Measurements from ENCODE around the gene COQ3.

Gene COQ3

GRCh38 chr6:99378636-99379035 lies 15.4 kb downstream of the COQ3 start:
- H2AFZ ChIP-seq (ENCODE audit: insufficient read depth, low read length, poor library complexity): no peak overlapping the region
- no peak overlapping the region for H2AK5ac ChIP-seq (ENCODE audit: low read length)
- no peak overlapping the region for H3K23ac ChIP-seq (ENCODE audit: low read length)
- no peak overlapping the region for H3K27ac ChIP-seq (ENCODE audit: low read depth, low read length)
- H3K4me2 ChIP-seq (ENCODE audit: low read length): no peak overlapping the region
- H3K9me3 ChIP-seq (ENCODE audit: insufficient read depth, low read depth, low read length): no peaks in the 10 kb centered on the region
- H3K4me1 ChIP-seq (ENCODE audit: control insufficient read depth in 1 of 2, insufficient read depth in 2 of 2, low read length in 2 of 2): no peaks in the 10 kb centered on the region
- no peak overlapping the region for H3K18ac ChIP-seq (ENCODE audit: low read length)
- H3K36me3 ChIP-seq (ENCODE audit: control insufficient read depth in 1 of 2, insufficient read depth in 2 of 2, low read length in 2 of 2): no peaks in the 10 kb centered on the region
- H4K91ac ChIP-seq (ENCODE audit: low read depth, low read length): no peak overlapping the region
- H4K12ac ChIP-seq (ENCODE audit: low read depth, low read length): no peak overlapping the region
- no peaks in the 10 kb centered on the region for H3K79me1 ChIP-seq (ENCODE audit: low read length)
- H2BK5ac ChIP-seq (ENCODE audit: low read depth, low read length, poor library complexity): no peak overlapping the region
- no peak overlapping the region for H2BK12ac ChIP-seq (ENCODE audit: low read length)
- DNase-seq: no peak
- H3K79me2 ChIP-seq (ENCODE audit: control insufficient read depth, insufficient read depth, low read length, poor library complexity): no peaks in the 10 kb centered on the region
- no peak overlapping the region for H3K9ac ChIP-seq (ENCODE audit: low read length)
- no peak overlapping the region for H2BK120ac ChIP-seq (ENCODE audit: insufficient read depth, low read length, poor library complexity)
- H3K27me3 ChIP-seq (ENCODE audit: insufficient read depth, low read length): no peaks in the 10 kb centered on the region
- H4K8ac ChIP-seq (ENCODE audit: low read depth, low read length): no peak overlapping the region
- no peak overlapping the region for H3K14ac ChIP-seq (ENCODE audit: low read length)
- H3K4ac ChIP-seq (ENCODE audit: low read depth, low read length): no peak overlapping the region
- no peak overlapping the region for H3K4me3 ChIP-seq (ENCODE audit: low read depth, low read length)

- H3K4ac ChIP-seq (ENCODE audit: low read depth, low read length): no peak overlapping the region
- H3K27ac ChIP-seq (ENCODE audit: low read depth, low read length): no peak overlapping the region
- no peak overlapping the region for H2BK5ac ChIP-seq (ENCODE audit: low read depth, low read length, poor library complexity)
- H3K4me3 ChIP-seq (ENCODE audit: low read depth, low read length): no peak overlapping the region
- no peak overlapping the region for H4K12ac ChIP-seq (ENCODE audit: low read depth, low read length)
- no peaks in the 10 kb centered on the region for H3K36me3 ChIP-seq (ENCODE audit: control insufficient read depth in 1 of 2, insufficient read depth in 2 of 2, low read length in 2 of 2)
- H3K27me3 ChIP-seq (ENCODE audit: insufficient read depth, low read length): no peaks in the 10 kb centered on the region
- H3K9me3 ChIP-seq (ENCODE audit: insufficient read depth, low read depth, low read length): no peaks in the 10 kb centered on the region
- no peaks in the 10 kb centered on the region for H3K79me1 ChIP-seq (ENCODE audit: low read length)
- no peak overlapping the region for H2AK5ac ChIP-seq (ENCODE audit: low read length)
- no peaks in the 10 kb centered on the region for H3K79me2 ChIP-seq (ENCODE audit: control insufficient read depth, insufficient read depth, low read length, poor library complexity)
- no peak overlapping the region for H3K18ac ChIP-seq (ENCODE audit: low read length)
- no peak overlapping the region for H4K91ac ChIP-seq (ENCODE audit: low read depth, low read length)
- H2BK12ac ChIP-seq (ENCODE audit: low read length): no peak overlapping the region
- H3K4me2 ChIP-seq (ENCODE audit: low read length): no peak overlapping the region
- no peak overlapping the region for H3K14ac ChIP-seq (ENCODE audit: low read length)
- no peak overlapping the region for H2BK120ac ChIP-seq (ENCODE audit: insufficient read depth, low read length, poor library complexity)
- no peak for DNase-seq
- H3K23ac ChIP-seq (ENCODE audit: low read length): no peak overlapping the region
- no peaks in the 10 kb centered on the region for H3K4me1 ChIP-seq (ENCODE audit: control insufficient read depth in 1 of 2, insufficient read depth in 2 of 2, low read length in 2 of 2)
- no peak overlapping the region for H2AFZ ChIP-seq (ENCODE audit: insufficient read depth, low read length, poor library complexity)
- H3K9ac ChIP-seq (ENCODE audit: low read length): no peak overlapping the region
- H4K8ac ChIP-seq (ENCODE audit: low read depth, low read length): no peak overlapping the region
These were observed 24.5 kb downstream of the COQ3 start for GRCh38 chr6:99369533-99369932.

- Histone ChIP-seq H4K12ac (ENCODE audit: low read depth, low read length) (no peak overlapping the region), H3K14ac (ENCODE audit: low read length) (no peak overlapping the region), H3K9me3 (ENCODE audit: insufficient read depth, low read depth, low read length) (no peaks in the 10 kb centered on the region), H2BK12ac (ENCODE audit: low read length) (no peak overlapping the region), H3K27ac (ENCODE audit: low read depth, low read length) (no peak overlapping the region), H3K4ac (ENCODE audit: low read depth, low read length) (no peak overlapping the region), H3K36me3 (ENCODE audit: control insufficient read depth in 1 of 2, insufficient read depth in 2 of 2, low read length in 2 of 2) (no peaks in the 10 kb centered on the region), H2AK5ac (ENCODE audit: low read length) (no peak overlapping the region), H3K18ac (ENCODE audit: low read length) (no peak overlapping the region), H3K4me1 (ENCODE audit: control insufficient read depth in 1 of 2, insufficient read depth in 2 of 2, low read length in 2 of 2) (no peaks in the 10 kb centered on the region), H3K79me2 (ENCODE audit: control insufficient read depth, insufficient read depth, low read length, poor library complexity) (no peaks in the 10 kb centered on the region), H2BK5ac (ENCODE audit: low read depth, low read length, poor library complexity) (no peak overlapping the region), H3K4me3 (ENCODE audit: low read depth, low read length) (no peak overlapping the region), H3K79me1 (ENCODE audit: low read length) (no peaks in the 10 kb centered on the region), H2AFZ (ENCODE audit: insufficient read depth, low read length, poor library complexity) (no peak overlapping the region), H3K9ac (ENCODE audit: low read length) (no peak overlapping the region), H3K4me2 (ENCODE audit: low read length) (no peak overlapping the region), H4K91ac (ENCODE audit: low read depth, low read length) (no peak overlapping the region), H4K8ac (ENCODE audit: low read depth, low read length) (no peak overlapping the region), H3K27me3 (ENCODE audit: insufficient read depth, low read length) (no peaks in the 10 kb centered on the region), H2BK120ac (ENCODE audit: insufficient read depth, low read length, poor library complexity) (no peak overlapping the region), H3K23ac (ENCODE audit: low read length) (no peak overlapping the region)
- WGBS (ENCODE audit: extremely low coverage, insufficient coverage, insufficient read length): no CpG with 5 or more reads among the region's 2 CpGs
- DNase-seq: no peak
These were observed 27.1 kb downstream of the COQ3 start for GRCh38 chr6:99366852-99367251.

GRCh38 chr6:99364026-99364425 lies 30.0 kb downstream of the COQ3 start:
- H3K4me1 ChIP-seq (ENCODE audit: control insufficient read depth in 1 of 2, insufficient read depth in 2 of 2, low read length in 2 of 2): no peaks in the 10 kb centered on the region
- H3K14ac ChIP-seq (ENCODE audit: low read length): no peak overlapping the region
- WGBS (ENCODE audit: extremely low coverage, insufficient coverage, insufficient read length): no CpG with 5 or more reads among the region's 5 CpGs
- H3K23ac ChIP-seq (ENCODE audit: low read length): no peak overlapping the region
- H3K4me2 ChIP-seq (ENCODE audit: low read length): no peak overlapping the region
- H3K9me3 ChIP-seq (ENCODE audit: insufficient read depth, low read depth, low read length): no peaks in the 10 kb centered on the region
- H2AFZ ChIP-seq (ENCODE audit: insufficient read depth, low read length, poor library complexity): no peak overlapping the region
- H2BK120ac ChIP-seq (ENCODE audit: insufficient read depth, low read length, poor library complexity): no peak overlapping the region
- no peak overlapping the region for H4K8ac ChIP-seq (ENCODE audit: low read depth, low read length)
- no peak overlapping the region for H3K18ac ChIP-seq (ENCODE audit: low read length)
- no peak overlapping the region for H3K4me3 ChIP-seq (ENCODE audit: low read depth, low read length)
- H3K79me1 ChIP-seq (ENCODE audit: low read length): no peaks in the 10 kb centered on the region
- H2BK12ac ChIP-seq (ENCODE audit: low read length): no peak overlapping the region
- no peak overlapping the region for H3K9ac ChIP-seq (ENCODE audit: low read length)
- H4K12ac ChIP-seq (ENCODE audit: low read depth, low read length): no peak overlapping the region
- no peak overlapping the region for H3K4ac ChIP-seq (ENCODE audit: low read depth, low read length)
- H3K27me3 ChIP-seq (ENCODE audit: insufficient read depth, low read length): no peaks in the 10 kb centered on the region
- H3K36me3 ChIP-seq (ENCODE audit: control insufficient read depth in 1 of 2, insufficient read depth in 2 of 2, low read length in 2 of 2): no peaks in the 10 kb centered on the region
- H3K27ac ChIP-seq (ENCODE audit: low read depth, low read length): no peak overlapping the region
- no peak overlapping the region for H2BK5ac ChIP-seq (ENCODE audit: low read depth, low read length, poor library complexity)
- H4K91ac ChIP-seq (ENCODE audit: low read depth, low read length): no peak overlapping the region
- no peaks in the 10 kb centered on the region for H3K79me2 ChIP-seq (ENCODE audit: control insufficient read depth, insufficient read depth, low read length, poor library complexity)
- no peak for DNase-seq
- H2AK5ac ChIP-seq (ENCODE audit: low read length): no peak overlapping the region
